Upper lobe of left lung (tissue), 6 donors: ENCODE measurements around the gene RASGEF1C. TPM values are rescaled to one million over a fixed set of nuclear protein-coding genes. Genes with fewer than 3 reads are reported as not detected.

ENCODE experiments used
- ATAC-seq, 2 donors: fragments of 200-7000 bp; cut with Tn5 transposase; one replicate each; pipeline ENCODE4 v1.9.1; 2022; ENCODE audit warnings: mild to moderate bottlenecking in 2 of 2, moderate library complexity in 2 of 2; ENCODE audit not compliant: low FRiP score in 2 of 2
- DNase-seq, 2 donors: peaks; one replicate each; pipeline ENCODE4 v3.0.0-alpha.2; 2019 to 2020
- H3K27ac ChIP-seq, 4 donors: fragments of 200-600 bp; sonication (generic); one replicate each; pipeline ENCODE4 v1.5.1; 2016 to 2019
- H3K27me3 ChIP-seq, 4 donors: fragments of 200-600 bp; sonication (generic); one replicate each; pipeline ENCODE4 v1.5.1; 2017 to 2019
- H3K36me3 ChIP-seq, 4 donors: fragments of 200-600 bp; sonication (generic); one replicate each; pipeline ENCODE4 v1.5.1; 2016 to 2019
- H3K4me1 ChIP-seq, 4 donors: fragments of 200-600 bp; sonication (generic); one replicate each; pipeline ENCODE4 v1.5.1; 2018 to 2019
- H3K4me3 ChIP-seq, 4 donors: fragments of 200-600 bp; sonication (generic); one replicate each; pipeline ENCODE4 v1.5.1; 2017 to 2019; ENCODE audit warnings: mild to moderate bottlenecking in 2 of 4, moderate library complexity in 1 of 4
- H3K9me3 ChIP-seq, 4 donors: fragments of 200-600 bp; sonication (generic); one replicate each; pipeline ENCODE4 v1.5.1; 2018 to 2019
- CTCF ChIP-seq, 6 experiments: fragments of 450-650 bp in 4 of 6; fragments of 200-600 bp in 2 of 6; sonication (generic) in 2 of 6; IDR thresholded peaks; one replicate each; pipeline ENCODE4 v1.5.1; 2016 to 2019; ENCODE audit warnings: antibody characterized with exemption in 6 of 6
- EP300 ChIP-seq, 4 donors: sonication (generic); formaldehyde crosslinking; IDR thresholded peaks; one replicate each; pipeline ENCODE4 v1.5.1; 2017; ENCODE audit warnings: antibody characterized with exemption in 4 of 4, control low read depth in 2 of 4
- POLR2A ChIP-seq, 4 donors: fragments of 450-650 bp; IDR thresholded peaks; one replicate each; pipeline ENCODE4 v1.5.1; 2016 to 2017; ENCODE audit warnings: antibody characterized with exemption in 4 of 4, mild to moderate bottlenecking in 2 of 4
- POLR2AphosphoS5 ChIP-seq, 2 donors: sonication (generic); formaldehyde crosslinking; IDR thresholded peaks; one replicate each; pipeline ENCODE4 v1.5.1; 2017; ENCODE audit warnings: antibody characterized with exemption in 2 of 2
- WGBS, 2 donors: methylation state at CpG; one replicate each; pipeline ENCODE4 v1.1.5; 2017 to 2018; 5-methylcytosine and 5-hydroxymethylcytosine counted together
- total RNA-seq, 6 donors: library from RNA; depleted of rRNA in 4 of 6; stranded (reverse); fragments of >200 nt in 4 of 6; gene quantifications; one replicate each; pipeline versions ENCODE4 v1.1.0 to v1.2.1, GENCODE V29; 2016 to 2021
- donor health status: DM: no; HTN: no; CAD: no; lungs with moderate emphysema.
- donor health status: DM: no; HTN: yes; CAD: no; lungs with severe emphysema.

The RASGEF1C gene
- total RNA-seq, 6 donors from 2014 or later: not detected

GRCh38 chr5:180208435-180209081 is 453 bp downstream of the RASGEF1C start:
- Histone ChIP-seq H3K4me1 (peaks cover 5 to 18% (median 6%) of the 10 kb centered on the region in 4 donors), H3K27me3 (peaks cover 0 to 17% (median 9%) of the 10 kb centered on the region in 4 donors), H3K27ac (no peak overlapping the region), H3K9me3 (no peaks in the 10 kb centered on the region), H3K4me3 (peak overlapping the region in 3 of 4 donors; percentile 41 to 43 (median 41)), H3K36me3 (no peaks in the 10 kb centered on the region)
- TF ChIP-seq POLR2AphosphoS5 (IDR thresholded peaks at IDR 0.05) (no peak), EP300 (IDR thresholded peaks at IDR 0.05) (no peak), CTCF (IDR thresholded peaks at IDR 0.05) (peak in 2 of 6 experiments; percentile 12 to 21), POLR2A (IDR thresholded peaks at IDR 0.05) (no peak)
- peak in 1 of 2 donors; percentile 89 for DNase-seq
- WGBS, 2 donors: 5 to 19% methylated on average over 13 to 32 of the region's 65 CpGs
- ATAC-seq: no peak

- Histone ChIP-seq H3K27ac (no peak overlapping the region), H3K9me3 (no peaks in the 10 kb centered on the region), H3K4me3 (peak overlapping the region in 2 of 4 donors; percentile 41 to 43), H3K4me1 (peaks cover 5 to 18% (median 6%) of the 10 kb centered on the region in 4 donors), H3K27me3 (peaks cover 0 to 17% (median 9%) of the 10 kb centered on the region in 4 donors), H3K36me3 (no peaks in the 10 kb centered on the region)
- no peak for TF ChIP-seq EP300 (IDR thresholded peaks at IDR 0.05)
- no peak for TF ChIP-seq CTCF (IDR thresholded peaks at IDR 0.05)
- TF ChIP-seq POLR2AphosphoS5 (IDR thresholded peaks at IDR 0.05): no peak
- no peak for TF ChIP-seq POLR2A (IDR thresholded peaks at IDR 0.05)
- DNase-seq (peak in 1 of 2 donors; percentile 36), ATAC-seq (no peak)
- WGBS, 2 donors: 35 to 49% methylated on average over 13 to 14 of the region's 14 CpGs
Measured at GRCh38 chr5:180208038-180208434, 975 bp downstream of the RASGEF1C start.

- Histone ChIP-seq H3K27me3 (peaks cover 0 to 17% (median 9%) of the 10 kb centered on the region in 4 donors), H3K27ac (no peak overlapping the region), H3K36me3 (no peaks in the 10 kb centered on the region), H3K4me1 (peaks cover 5 to 18% (median 6%) of the 10 kb centered on the region in 4 donors), H3K4me3 (no peak overlapping the region), H3K9me3 (no peaks in the 10 kb centered on the region)
- TF ChIP-seq POLR2A (IDR thresholded peaks at IDR 0.05): no peak
- no peak for TF ChIP-seq CTCF (IDR thresholded peaks at IDR 0.05)
- no peak for TF ChIP-seq POLR2AphosphoS5 (IDR thresholded peaks at IDR 0.05)
- TF ChIP-seq EP300 (IDR thresholded peaks at IDR 0.05): no peak
- ATAC-seq: no peak
- WGBS, 2 donors: 32 to 35% methylated on average over 13 to 25 of the region's 25 CpGs
- DNase-seq: peak in 1 of 2 donors; percentile 56
Measured at GRCh38 chr5:180207593-180207992, 1.4 kb downstream of the RASGEF1C start.

- DNase-seq (no peak), ATAC-seq (no peak)
- H3K36me3 ChIP-seq: no peaks in the 10 kb centered on the region
- H3K27ac ChIP-seq: no peak overlapping the region
- 83 to 88% methylated on average over 11 of the region's 11 CpGs for WGBS, 2 donors
- peaks cover 5 to 18% (median 6%) of the 10 kb centered on the region in 4 donors for H3K4me1 ChIP-seq
- H3K27me3 ChIP-seq: peaks cover 0 to 17% (median 9%) of the 10 kb centered on the region in 4 donors
- no peak for TF ChIP-seq CTCF (IDR thresholded peaks at IDR 0.05)
- no peak for TF ChIP-seq POLR2AphosphoS5 (IDR thresholded peaks at IDR 0.05)
- TF ChIP-seq EP300 (IDR thresholded peaks at IDR 0.05): no peak
- TF ChIP-seq POLR2A (IDR thresholded peaks at IDR 0.05): no peak
- H3K9me3 ChIP-seq: no peaks in the 10 kb centered on the region
- no peak overlapping the region for H3K4me3 ChIP-seq
Measured at GRCh38 chr5:180206993-180207392, 2.0 kb downstream of the RASGEF1C start.
